ENCODE measurements around the gene KLHL6. TPM values are rescaled to one million over a fixed set of nuclear protein-coding genes. Genes with fewer than 3 reads are reported as not detected.
A peak's percentile ranks its signal among the peaks of the same experiment; 100 is the strongest.

Gene KLHL6
- total RNA-seq, 6 donors from 2014 or later, result 15.2 to 77.5 (median 25.6) TPM

GRCh38 chr3:183560607-183561006, 5.1 kb upstream of the KLHL6 start:
- ATAC-seq (ENCODE audit: low FRiP score in 2 of 2), result no peak
- no peaks in the 10 kb centered on the region for H3K9me3 ChIP-seq
- peak; percentile 52 to 70 for DNase-seq
- peaks cover 0 to 26% (median 17%) of the 10 kb centered on the region in 4 donors for H3K4me1 ChIP-seq
- 66 to 90% methylated on average over 9 of the region's 9 CpGs for WGBS, 2 donors
- no peaks in the 10 kb centered on the region for H3K36me3 ChIP-seq
- TF ChIP-seq EP300 (IDR thresholded peaks at IDR 0.05) (no peak), CTCF (IDR thresholded peaks at IDR 0.05) (peak in 2 of 6 experiments; percentile 34 to 53), POLR2A (IDR thresholded peaks at IDR 0.05) (no peak)
- no peaks in the 10 kb centered on the region for H3K27me3 ChIP-seq
- no peak overlapping the region for H3K4me3 ChIP-seq
- peak overlapping the region in 2 of 4 donors; percentile 12 to 30 for H3K27ac ChIP-seq

GRCh38 chr3:183558495-183558894, 3.0 kb upstream of the KLHL6 start:
- no peak for DNase-seq
- Histone ChIP-seq H3K9me3 (no peaks in the 10 kb centered on the region), H3K4me3 (no peak overlapping the region), H3K27me3 (no peaks in the 10 kb centered on the region), H3K36me3 (no peaks in the 10 kb centered on the region), H3K27ac (no peak overlapping the region), H3K4me1 (peaks cover 0 to 28% (median 17%) of the 10 kb centered on the region in 4 donors)
- TF ChIP-seq POLR2A (IDR thresholded peaks at IDR 0.05), result no peak
- no peak for TF ChIP-seq POLR2AphosphoS5 (IDR thresholded peaks at IDR 0.05)
- no peak for TF ChIP-seq CTCF (IDR thresholded peaks at IDR 0.05)
- no peak for TF ChIP-seq EP300 (IDR thresholded peaks at IDR 0.05)
- whole genome bisulfite sequencing, 2 donors, result 59 to 66% methylated on average over 8 of the region's 8 CpGs
- ATAC-seq (ENCODE audit: low FRiP score in 2 of 2), result no peak

GRCh38 chr3:183556722-183557121, 1.2 kb upstream of the KLHL6 start:
- ATAC-seq (ENCODE audit: low FRiP score in 2 of 2) (no peak), DNase-seq (no peak)
- no peaks in the 10 kb centered on the region for H3K9me3 ChIP-seq
- TF ChIP-seq POLR2A (IDR thresholded peaks at IDR 0.05), result no peak
- no peak for TF ChIP-seq EP300 (IDR thresholded peaks at IDR 0.05)
- no peak for TF ChIP-seq CTCF (IDR thresholded peaks at IDR 0.05)
- no peak for TF ChIP-seq POLR2AphosphoS5 (IDR thresholded peaks at IDR 0.05)
- no peaks in the 10 kb centered on the region for H3K36me3 ChIP-seq
- H3K4me3 ChIP-seq, result no peak overlapping the region
- H3K27ac ChIP-seq, result no peak overlapping the region
- WGBS, 2 donors, result 87 to 88% methylated on average over 5 of the region's 5 CpGs
- no peaks in the 10 kb centered on the region for H3K27me3 ChIP-seq
- peaks cover 0 to 24% (median 12%) of the 10 kb centered on the region in 4 donors for H3K4me1 ChIP-seq

GRCh38 chr3:183554377-183554776, 1.1 kb downstream of the KLHL6 start:
- no peaks in the 10 kb centered on the region for H3K9me3 ChIP-seq
- H3K27ac ChIP-seq, result peak overlapping the region; percentile 68 to 88 (median 83)
- H3K4me1 ChIP-seq, result peaks cover 2 to 18% (median 12%) of the 10 kb centered on the region in 4 donors
- ATAC-seq (ENCODE audit: low FRiP score in 2 of 2) (peak in 1 of 2 donors; percentile 64), DNase-seq (no peak)
- TF ChIP-seq POLR2A (IDR thresholded peaks at IDR 0.05) (peak in 1 of 4 donors; percentile 69), EP300 (IDR thresholded peaks at IDR 0.05) (no peak)
- H3K36me3 ChIP-seq, result no peaks in the 10 kb centered on the region
- no peaks in the 10 kb centered on the region for H3K27me3 ChIP-seq
- 38 to 50% methylated on average over 1 of the region's 1 CpG for WGBS, 2 donors
- H3K4me3 ChIP-seq, result peak overlapping the region in 3 of 4 donors; percentile 31 to 45 (median 37)

GRCh38 chr3:183553334-183554026, 2.0 kb downstream of the KLHL6 start:
- WGBS, 2 donors, result 56 to 58% methylated on average over 8 of the region's 8 CpGs

More at GRCh38 chr3:183553334-183554026, 2.0 kb downstream of the KLHL6 start:
- H3K27ac ChIP-seq, result peak overlapping the region; percentile 68 to 88 (median 83)
- ATAC-seq (ENCODE audit: low FRiP score in 2 of 2) (no peak), DNase-seq (no peak)
- no peaks in the 10 kb centered on the region for H3K9me3 ChIP-seq
- no peaks in the 10 kb centered on the region for H3K36me3 ChIP-seq
- TF ChIP-seq POLR2A (IDR thresholded peaks at IDR 0.05) (no peak), CTCF (IDR thresholded peaks at IDR 0.05) (no peak), POLR2AphosphoS5 (IDR thresholded peaks at IDR 0.05) (no peak), EP300 (IDR thresholded peaks at IDR 0.05) (no peak)
- no peaks in the 10 kb centered on the region for H3K27me3 ChIP-seq
- H3K4me1 ChIP-seq, result peaks cover 2 to 24% (median 12%) of the 10 kb centered on the region in 4 donors
- peak overlapping the region in 3 of 4 donors; percentile 31 to 45 (median 37) for H3K4me3 ChIP-seq

All from upper lobe of left lung (tissue), 6 donors.